Activated CD4-positive, alpha-beta T cell treated with anti-CD3 and anti-CD28 coated beads, Interleukin-10, Interleukin-2, amounts not matched to agents 100 ng/mL and 50 ng/mL, durations not matched to agents 16 hours and 8 hours (primary cell): ENCODE data around the gene DOCK4.
A peak's percentile ranks its signal among the peaks of the same experiment; 100 is the strongest.

ENCODE experiments used
- DNase-seq: peaks from one replicate; pipeline ENCODE4 v3.0.0-alpha.2; 2020

DOCK4 gene

DNA sequence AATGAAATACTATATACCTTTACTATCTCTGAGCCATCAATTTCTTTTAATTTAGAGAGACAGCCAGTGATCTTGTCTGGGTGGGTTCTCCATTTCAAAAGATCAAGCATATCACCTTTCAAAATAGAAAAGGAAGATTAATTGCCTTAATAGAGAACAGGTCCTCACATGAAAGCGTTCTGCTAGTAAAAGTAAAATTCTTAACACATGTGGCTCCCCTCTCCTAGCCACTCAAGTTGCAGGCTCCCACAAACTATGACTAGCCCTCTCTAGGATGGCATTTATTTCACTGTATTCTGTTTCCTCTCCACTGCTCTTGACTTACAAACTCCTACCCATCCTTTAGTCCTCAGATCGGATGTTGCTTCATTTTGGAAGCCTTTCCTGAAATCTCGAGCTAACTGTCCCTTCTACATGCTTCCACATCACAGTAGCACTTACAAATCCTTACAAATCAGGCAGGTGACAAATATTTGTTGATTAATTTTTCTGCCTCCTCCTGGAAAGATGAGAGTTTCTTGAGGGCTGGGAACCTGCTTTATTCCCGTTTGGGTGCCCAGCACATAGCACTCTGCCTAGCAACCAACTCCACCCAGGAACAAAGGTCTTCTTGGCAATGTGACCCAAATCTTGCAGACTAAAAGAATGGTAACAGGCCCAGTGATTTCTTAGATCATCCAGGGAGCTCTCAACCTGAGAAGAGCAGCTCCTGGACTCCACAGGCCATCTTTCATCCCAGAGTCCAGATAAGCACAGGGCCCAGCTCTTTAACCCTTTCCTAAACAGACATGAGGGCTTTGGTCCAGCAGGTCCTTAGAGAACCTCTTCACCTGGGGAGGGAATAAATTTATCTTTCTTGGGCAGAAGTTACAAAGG is 333.5 kb downstream of the DOCK4 start:
- DNase-seq, result no peak

DNA sequence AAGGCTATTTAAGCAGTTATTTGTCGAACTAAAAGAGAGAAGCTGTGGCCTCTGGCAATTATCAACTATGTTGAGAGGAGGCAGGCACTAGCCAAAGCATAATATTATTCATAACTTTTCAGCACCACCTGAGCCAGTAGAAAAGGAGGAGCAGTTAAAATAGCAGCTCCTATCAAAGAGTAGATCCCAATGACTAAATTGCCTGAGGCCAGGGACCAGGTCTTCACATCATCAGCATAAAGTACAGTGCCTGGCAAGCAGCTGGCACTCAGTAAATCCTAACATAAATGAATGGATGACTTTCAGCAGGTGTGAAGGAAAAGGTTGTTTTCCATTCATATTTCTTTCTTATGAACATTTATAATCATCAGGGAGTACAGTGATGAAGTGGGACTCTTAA is 334.9 kb downstream of the DOCK4 start:
- no peak for DNase-seq

- DNase-seq, result no peak
Measured at GRCh38 chr7:111869280-111869679, 336.9 kb downstream of the DOCK4 start.

- no peak for DNase-seq
Measured at GRCh38 chr7:111867348-111867931, 338.8 kb downstream of the DOCK4 start.

DNA sequence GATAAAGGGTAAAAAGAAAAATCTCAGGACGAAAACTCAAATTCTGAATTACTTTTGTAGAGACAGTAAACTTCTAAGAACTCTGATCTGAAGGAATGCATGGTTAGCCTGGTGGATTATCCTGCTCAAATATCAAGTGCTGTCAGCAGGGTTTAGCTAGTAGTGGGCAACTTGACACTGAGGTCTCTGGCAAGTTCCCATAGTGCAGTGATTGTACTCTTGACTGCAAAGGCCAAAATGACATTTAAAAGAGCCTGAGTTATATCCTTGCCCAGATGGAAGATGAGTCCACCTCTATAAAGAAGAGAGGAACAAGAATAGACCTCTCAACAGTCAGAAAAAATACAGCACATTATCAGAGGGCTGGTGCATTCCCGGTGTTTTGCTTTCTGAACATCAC is 339.4 kb downstream of the DOCK4 start:
- no peak for DNase-seq

- DNase-seq, result no peak
Measured at GRCh38 chr7:111865430-111865829, 340.8 kb downstream of the DOCK4 start.

- no peak for DNase-seq
Measured at GRCh38 chr7:111864291-111864976, 341.8 kb downstream of the DOCK4 start.

GRCh38 chr7:111863269-111863668 is 342.9 kb downstream of the DOCK4 start:
- no peak for DNase-seq

DNA sequence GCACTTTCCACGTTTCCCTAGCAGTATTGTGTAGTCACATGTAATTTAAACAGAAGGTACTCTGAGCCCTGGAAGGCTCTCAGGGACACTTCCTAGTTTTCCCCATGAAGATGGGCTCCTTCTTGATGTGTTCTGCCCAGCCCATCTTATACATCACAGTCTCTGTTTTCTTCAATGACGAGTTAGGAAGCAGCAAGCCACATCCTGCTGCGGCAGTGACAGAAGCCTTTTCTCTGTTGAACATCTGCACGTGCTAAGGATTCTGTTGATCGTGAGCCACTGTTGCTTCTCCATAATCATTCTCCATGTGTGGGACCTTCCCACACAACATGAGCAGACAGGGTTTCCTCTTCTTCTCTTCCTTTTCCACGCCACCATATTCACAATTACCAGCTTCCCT is 346.0 kb downstream of the DOCK4 start:
- DNase-seq, result no peak

- no peak for DNase-seq
Measured at GRCh38 chr7:111858331-111858730, 347.9 kb downstream of the DOCK4 start.

DNA sequence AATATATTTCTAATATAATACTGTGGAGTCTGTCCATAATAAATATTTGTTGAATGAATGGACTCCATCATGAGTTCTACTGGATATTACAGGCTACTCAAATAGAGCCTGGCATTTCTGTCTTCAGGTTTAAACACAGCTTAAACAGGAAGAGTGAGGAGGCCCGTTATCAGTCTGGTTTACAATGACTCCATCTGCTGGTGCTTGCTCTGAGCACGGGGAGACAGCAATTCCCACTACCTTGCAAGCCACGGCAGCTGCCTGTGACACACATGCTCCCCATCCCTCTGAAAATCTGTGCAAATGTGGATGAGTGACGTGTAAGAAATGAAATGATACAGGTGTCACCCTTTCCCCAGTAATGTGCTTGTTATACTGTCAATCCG is 350.4 kb downstream of the DOCK4 start:
- DNase-seq, result no peak

GRCh38 chr7:111855161-111855841 is 350.9 kb downstream of the DOCK4 start:
- DNase-seq, result peak; percentile 24

- DNase-seq, result no peak
Measured at GRCh38 chr7:111853201-111853990, 352.8 kb downstream of the DOCK4 start.

DNA sequence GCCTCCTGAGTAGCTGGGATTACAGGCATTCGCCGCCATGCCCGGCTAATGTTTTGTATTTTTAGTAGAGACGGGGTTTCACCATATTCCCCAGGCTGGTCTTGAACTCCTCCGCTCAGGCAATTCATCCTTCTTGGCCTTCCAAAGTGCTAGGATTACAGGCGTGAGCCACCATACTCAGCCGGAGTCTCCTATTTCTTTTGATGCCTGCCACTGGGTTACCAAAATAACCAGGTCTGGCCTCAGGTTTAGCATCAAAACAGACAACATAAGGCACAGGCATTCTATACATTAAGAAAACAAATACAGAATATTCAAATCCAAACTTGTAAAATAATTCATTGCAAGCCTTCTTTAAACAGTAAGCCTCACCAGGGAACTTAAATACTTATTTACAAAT is 354.1 kb downstream of the DOCK4 start:
- DNase-seq, result no peak

DNA sequence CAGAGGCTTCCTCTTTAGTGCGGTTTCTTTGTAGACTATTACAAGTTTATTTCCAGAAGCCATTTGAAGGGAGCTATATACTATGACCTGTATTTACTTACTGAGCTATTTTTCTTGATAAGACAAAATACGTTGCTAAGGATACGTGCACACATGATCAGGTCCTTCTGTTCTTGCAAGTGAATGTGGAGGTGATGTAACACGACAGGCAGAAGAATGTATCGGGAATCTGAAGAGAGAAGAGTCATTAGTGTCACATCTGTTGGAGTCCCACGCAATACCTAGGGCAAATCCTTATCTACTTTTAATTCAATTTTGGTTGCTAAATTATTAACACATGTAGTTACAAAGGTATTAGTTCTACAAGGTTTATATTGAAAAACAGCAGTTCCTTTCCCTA is 359.3 kb downstream of the DOCK4 start:
- DNase-seq, result no peak

GRCh38 chr7:111845853-111846252 is 360.3 kb downstream of the DOCK4 start:
- no peak for DNase-seq

GRCh38 chr7:111844904-111845671 is 361.1 kb downstream of the DOCK4 start:
- DNase-seq, result no peak

GRCh38 chr7:111842491-111842890 is 363.7 kb downstream of the DOCK4 start:
- DNase-seq, result no peak

- DNase-seq, result no peak
Measured at GRCh38 chr7:111841596-111842205, 364.5 kb downstream of the DOCK4 start.

- no peak for DNase-seq
Measured at GRCh38 chr7:111840528-111840927, 365.7 kb downstream of the DOCK4 start.

GRCh38 chr7:111839261-111839660 is 366.9 kb downstream of the DOCK4 start:
- DNase-seq, result no peak
